ENCODE results near the gene MAP1S.

MAP1S gene

GRCh38 chr19:17737690-17738153, 18.4 kb downstream of the MAP1S start:
- peaks cover under 1% of the 10 kb centered on the region; the same call in 1 of the 2 replicates for H4K20me1 ChIP-seq (ENCODE audit: insufficient read depth, low read length)
- H3K9me3 ChIP-seq (ENCODE audit: insufficient read depth, low read length): peaks cover 9% of the 10 kb centered on the region; the same call in 1 of the 2 replicates
- H2AFZ ChIP-seq (ENCODE audit: low read depth, low read length): no peak overlapping the region
- no peak overlapping the region for H3K4me3 ChIP-seq (ENCODE audit: low read length)
- H3K27ac ChIP-seq (ENCODE audit: low read length): 0 out of 2 replicates have a peak overlapping the region, but pooled peaks have one; percentile 5
- H3K4me1 ChIP-seq (ENCODE audit: low read length): peaks cover 19% of the 10 kb centered on the region
- peaks cover 2% of the 10 kb centered on the region; the same call in 1 of the 2 replicates for H3K79me2 ChIP-seq (ENCODE audit: low read length)
- no peaks in the 10 kb centered on the region for H3K27me3 ChIP-seq (ENCODE audit: low read depth, low read length)
- H3K9ac ChIP-seq (ENCODE audit: low read length): no peak overlapping the region
- no peak overlapping the region for H3K4me2 ChIP-seq (ENCODE audit: low read length)
- H3K36me3 ChIP-seq (replicated peaks; ENCODE audit: low read depth, low read length): peaks cover 48% of the 10 kb centered on the region
- no peak for TF ChIP-seq CTCF (IDR thresholded peaks at IDR 0.05; ENCODE audit: low read depth, low read length)
- no peak for TF ChIP-seq EZH2phosphoT487 (IDR thresholded peaks at IDR 0.05; ENCODE audit: low read depth)

- peaks cover 9% of the 10 kb centered on the region; the same call in 1 of the 2 replicates for H3K9me3 ChIP-seq (ENCODE audit: insufficient read depth, low read length)
- TF ChIP-seq CTCF (IDR thresholded peaks at IDR 0.05; ENCODE audit: low read depth, low read length) (no peak), EZH2phosphoT487 (IDR thresholded peaks at IDR 0.05; ENCODE audit: low read depth) (no peak)
- peak overlapping the region; percentile 48 for H3K9ac ChIP-seq (ENCODE audit: low read length)
- peak overlapping the region; percentile 72 for H3K4me2 ChIP-seq (ENCODE audit: low read length)
- H4K20me1 ChIP-seq (ENCODE audit: insufficient read depth, low read length): no peaks in the 10 kb centered on the region
- H3K27me3 ChIP-seq (ENCODE audit: low read depth, low read length): no peaks in the 10 kb centered on the region
- peaks cover 39% of the 10 kb centered on the region for H3K36me3 ChIP-seq (replicated peaks; ENCODE audit: low read depth, low read length)
- peaks cover 19% of the 10 kb centered on the region for H3K4me1 ChIP-seq (ENCODE audit: low read length)
- H3K4me3 ChIP-seq (ENCODE audit: low read length): peak overlapping the region; percentile 39; the same call in 1 of the 2 replicates
- peak overlapping the region; percentile 62 for H3K27ac ChIP-seq (ENCODE audit: low read length)
- no peak overlapping the region for H2AFZ ChIP-seq (ENCODE audit: low read depth, low read length)
- no peaks in the 10 kb centered on the region for H3K79me2 ChIP-seq (ENCODE audit: low read length)
Observed at GRCh38 chr19:17739121-17739875, 20.0 kb downstream of the MAP1S start.

DNA sequence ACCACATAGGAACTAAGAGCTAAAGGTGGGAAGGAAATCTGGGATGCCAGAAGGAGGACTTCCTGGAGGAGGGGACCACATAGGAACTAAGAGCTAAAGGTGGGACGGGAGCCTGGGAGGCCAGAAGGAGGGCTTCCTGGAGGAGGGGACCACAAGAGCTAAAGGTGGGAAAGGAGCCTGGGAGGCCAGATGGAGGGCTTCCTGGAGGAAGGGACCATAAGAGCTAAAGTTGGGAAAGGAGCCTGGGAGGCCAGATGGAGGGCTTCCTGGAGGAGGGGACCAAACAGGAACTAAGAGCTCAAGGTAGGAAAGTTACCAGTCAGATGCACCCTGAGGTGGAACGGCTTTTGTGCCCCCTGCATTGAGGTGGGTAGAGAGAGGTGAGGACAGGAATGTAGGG, 22.2 kb downstream of the MAP1S start:
- H4K20me1 ChIP-seq (ENCODE audit: insufficient read depth, low read length): no peaks in the 10 kb centered on the region
- H3K79me2 ChIP-seq (ENCODE audit: low read length): no peaks in the 10 kb centered on the region
- H2AFZ ChIP-seq (ENCODE audit: low read depth, low read length): no peak overlapping the region
- TF ChIP-seq EZH2phosphoT487 (IDR thresholded peaks at IDR 0.05; ENCODE audit: low read depth) (no peak), CTCF (IDR thresholded peaks at IDR 0.05; ENCODE audit: low read depth, low read length) (no peak)
- H3K27ac ChIP-seq (ENCODE audit: low read length): no peak overlapping the region
- no peaks in the 10 kb centered on the region for H3K27me3 ChIP-seq (ENCODE audit: low read depth, low read length)
- H3K9me3 ChIP-seq (ENCODE audit: insufficient read depth, low read length): peaks cover 9% of the 10 kb centered on the region; the same call in 1 of the 2 replicates
- H3K9ac ChIP-seq (ENCODE audit: low read length): no peak overlapping the region
- H3K4me2 ChIP-seq (ENCODE audit: low read length): no peak overlapping the region
- no peak overlapping the region for H3K4me3 ChIP-seq (ENCODE audit: low read length)
- H3K4me1 ChIP-seq (ENCODE audit: low read length): peaks cover 19% of the 10 kb centered on the region
- H3K36me3 ChIP-seq (replicated peaks; ENCODE audit: low read depth, low read length): peaks cover 27% of the 10 kb centered on the region

GRCh38 chr19:17743874-17744580, 24.7 kb downstream of the MAP1S start:
- peaks cover 9% of the 10 kb centered on the region; the same call in 1 of the 2 replicates for H3K9me3 ChIP-seq (ENCODE audit: insufficient read depth, low read length)
- H3K27me3 ChIP-seq (ENCODE audit: low read depth, low read length): no peaks in the 10 kb centered on the region
- no peak overlapping the region for H3K4me2 ChIP-seq (ENCODE audit: low read length)
- no peak overlapping the region for H3K4me3 ChIP-seq (ENCODE audit: low read length)
- peaks cover 10% of the 10 kb centered on the region; the same call in 1 of the 2 replicates for H3K79me2 ChIP-seq (ENCODE audit: low read length)
- peaks cover 27% of the 10 kb centered on the region for H3K4me1 ChIP-seq (ENCODE audit: low read length)
- H3K9ac ChIP-seq (ENCODE audit: low read length): no peak overlapping the region
- no peak overlapping the region for H2AFZ ChIP-seq (ENCODE audit: low read depth, low read length)
- peaks cover 18% of the 10 kb centered on the region for H3K36me3 ChIP-seq (replicated peaks; ENCODE audit: low read depth, low read length)
- no peak for TF ChIP-seq EZH2phosphoT487 (IDR thresholded peaks at IDR 0.05; ENCODE audit: low read depth)
- TF ChIP-seq CTCF (IDR thresholded peaks at IDR 0.05; ENCODE audit: low read depth, low read length): no peak
- no peak overlapping the region for H3K27ac ChIP-seq (ENCODE audit: low read length)
- no peaks in the 10 kb centered on the region for H4K20me1 ChIP-seq (ENCODE audit: insufficient read depth, low read length)
